HepG2 (cell line): ENCODE measurements around the gene RNF175. TPM values are rescaled to one million over a fixed set of nuclear protein-coding genes. Genes with fewer than 3 reads are reported as not detected.

ENCODE experiments used
- ARHGAP35 ChIP-seq: sonication (generic); formaldehyde crosslinking; IDR thresholded peaks from 2 replicates; pipeline ENCODE4 v1.9.0; 2022; ENCODE audit warnings: mild to moderate bottlenecking, inconsistent platforms, moderate library complexity, missing genetic modification reagents, borderline replicate concordance
- CHD2 ChIP-seq: IDR thresholded peaks from 2 replicates; pipeline ENCODE4 v1.6.1; 2011; ENCODE audit warnings: low read depth, low read length, improper control_type of control experiment
- IRF1 ChIP-seq: sonication (generic); formaldehyde crosslinking; IDR thresholded peaks from 2 replicates; pipeline ENCODE4 v1.4.0; 2020; ENCODE audit warnings: low read depth, mild to moderate bottlenecking, missing genetic modification reagents
- WIZ ChIP-seq: sonication (generic); formaldehyde crosslinking; IDR thresholded peaks from 2 replicates; pipeline ENCODE4 v1.5.1; 2020; ENCODE audit warnings: mild to moderate bottlenecking, missing genetic modification reagents
- ZNF407 ChIP-seq: sonication (generic); formaldehyde crosslinking; IDR thresholded peaks from one replicate; pipeline ENCODE4 v1.5.1; 2020; ENCODE audit warnings: mild to moderate bottlenecking, missing genetic modification reagents; ENCODE audit errors: not compliant biosample characterization
- polyA plus RNA-seq, 8 experiments: library from polyadenylated mRNA; depleted of rRNA in 3 of 8; stranded (reverse) in 7 of 8; unstranded in 1 of 8; fragments of >200 nt; fragmentation: Illumina TruSeq in 4 of 8; extraction: Trizol in 4 of 8; gene quantifications; 2 replicates each; pipeline versions ENCODE4 v1.2.1 to v1.2.3, GENCODE V29; 2011 to 2016; ENCODE audit warnings: low read depth in 4 of 8, missing spikeins in 1 of 8, mixed read lengths in 1 of 8; ENCODE audit not compliant: insufficient read depth in 1 of 8
- total RNA-seq, 5 experiments: library from RNA; depleted of rRNA; stranded (reverse); fragments of >200 nt; fragmentation: Illumina TruSeq; extraction: Trizol; gene quantifications; 2 replicates each; pipeline ENCODE4 v1.2.3, GENCODE V29; 2016; ENCODE audit warnings: low read depth in 1 of 5

RNF175 gene
- total and polyA plus RNA-seq, 2 of the 13 experiments (the other 11 are each of a cell fraction or from before 2014, with no cell fraction given), result not detected

GRCh38 chr4:153780221-153780620 lies 20.4 kb upstream of the RNF175 start (continued):
- no peak for TF ChIP-seq ZNF407
- TF ChIP-seq WIZ (CRISPR knock-in tag), result no peak
- no peak for TF ChIP-seq IRF1
- no peak for TF ChIP-seq ARHGAP35
- TF ChIP-seq CHD2, result no peak
